CD4-positive, alpha-beta T cell treated with Interleukin-12 subunit alpha and Interleukin-12 subunit beta, for 1 hour (primary cell): ENCODE measurements around the gene COX17.

Source experiments
- DNase-seq: peaks from one replicate; pipeline ENCODE4 v3.0.0-alpha.2; 2020

The COX17 gene

DNA sequence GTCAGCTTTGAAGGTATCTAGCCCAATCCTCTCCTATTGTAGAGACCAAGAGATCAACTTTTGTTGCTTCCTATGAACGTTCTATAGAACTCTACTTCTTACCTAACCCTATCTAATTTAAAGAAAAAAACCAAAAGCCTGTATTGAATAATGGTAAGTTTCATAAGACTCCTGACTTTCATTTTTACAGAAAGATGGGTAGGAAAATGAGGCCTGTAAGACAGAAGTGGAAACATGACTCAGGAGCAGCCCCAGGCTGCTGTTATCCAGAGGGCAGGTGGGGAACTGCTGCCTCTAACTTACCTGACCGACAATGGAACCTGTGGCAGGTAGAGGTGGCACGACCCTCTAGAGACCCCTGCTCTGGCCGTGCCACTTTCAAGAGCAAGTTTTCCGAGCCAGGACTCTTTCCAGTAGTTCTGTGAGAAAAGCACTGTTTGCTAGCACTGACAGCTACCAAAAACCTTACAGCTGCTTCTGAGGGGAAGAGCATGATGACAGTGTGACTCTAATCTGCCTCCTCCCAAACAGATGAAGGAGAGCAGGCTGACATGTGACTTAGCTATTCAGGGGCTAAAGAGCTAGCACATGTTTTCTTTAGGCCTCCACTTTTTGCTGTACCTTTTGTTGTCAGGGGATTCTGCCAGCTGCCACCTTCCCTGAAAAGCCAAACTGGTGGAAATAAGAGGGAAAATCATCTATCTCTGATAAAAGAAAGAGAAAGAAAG lies 34.3 kb downstream of the COX17 start:
- no peak for DNase-seq

DNA sequence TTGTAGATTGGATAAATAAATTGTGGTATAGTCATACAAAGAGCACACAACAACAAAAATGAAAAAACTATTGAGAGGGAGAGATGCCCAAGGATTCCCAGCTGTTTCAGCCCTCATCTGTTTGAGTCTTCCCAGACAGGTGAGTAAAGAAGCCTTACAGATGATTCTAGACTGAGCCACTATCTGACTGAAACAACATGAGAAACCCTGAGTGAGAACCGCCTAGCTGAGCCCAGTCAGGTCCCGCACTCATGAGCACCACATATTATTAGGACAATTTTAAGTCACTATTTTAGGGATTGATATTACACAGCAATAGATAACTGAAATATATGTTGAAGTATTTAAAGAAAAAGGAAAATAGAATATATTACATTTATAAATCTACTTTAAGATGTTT lies 35.8 kb downstream of the COX17 start:
- no peak for DNase-seq

DNA sequence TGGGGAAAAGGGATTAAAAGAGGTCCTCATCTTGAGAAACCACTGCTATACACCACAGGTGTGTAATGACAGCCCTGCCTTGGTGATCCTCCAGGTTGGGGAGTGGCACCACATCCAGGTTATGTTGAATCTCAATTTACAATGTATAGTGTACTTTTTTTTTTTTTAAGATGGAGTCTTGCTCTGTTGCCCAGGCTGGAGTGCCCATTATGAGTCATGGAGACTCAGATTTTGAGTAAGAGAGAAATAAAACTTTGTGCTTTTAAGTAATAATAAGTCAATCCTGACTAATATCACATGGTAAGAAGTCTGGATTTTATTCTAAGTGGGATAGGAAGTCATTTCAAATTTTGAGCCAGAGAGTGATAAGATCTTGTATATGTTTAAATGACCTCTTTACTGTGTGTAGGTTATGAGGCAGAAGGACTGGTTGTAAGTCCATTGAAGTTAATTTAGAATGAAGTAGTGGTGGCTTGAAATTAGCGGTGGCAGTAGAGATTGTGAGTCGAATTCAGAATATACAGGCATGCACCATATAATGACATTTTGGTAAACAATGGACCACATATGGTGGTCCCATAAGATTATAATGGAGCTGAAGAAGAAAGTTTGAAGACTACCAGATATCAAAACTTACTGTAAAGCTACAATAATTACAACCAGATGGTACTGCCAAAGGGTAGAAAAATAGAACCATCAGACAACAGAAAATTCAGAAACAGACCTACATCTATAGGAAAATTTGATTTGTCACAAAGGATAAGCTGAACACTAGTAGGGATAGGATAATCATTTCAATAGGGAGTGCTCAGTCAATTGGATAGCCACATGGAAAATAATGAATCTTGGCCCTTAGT lies 37.5 kb downstream of the COX17 start:
- no peak for DNase-seq

- DNase-seq = no peak
Measured at GRCh38 chr3:119637679-119638477, 39.3 kb downstream of the COX17 start.

GRCh38 chr3:119636891-119637611 lies 40.2 kb downstream of the COX17 start:
- no peak for DNase-seq

- no peak for DNase-seq
Measured at GRCh38 chr3:119636249-119636648, 41.0 kb downstream of the COX17 start.

DNA sequence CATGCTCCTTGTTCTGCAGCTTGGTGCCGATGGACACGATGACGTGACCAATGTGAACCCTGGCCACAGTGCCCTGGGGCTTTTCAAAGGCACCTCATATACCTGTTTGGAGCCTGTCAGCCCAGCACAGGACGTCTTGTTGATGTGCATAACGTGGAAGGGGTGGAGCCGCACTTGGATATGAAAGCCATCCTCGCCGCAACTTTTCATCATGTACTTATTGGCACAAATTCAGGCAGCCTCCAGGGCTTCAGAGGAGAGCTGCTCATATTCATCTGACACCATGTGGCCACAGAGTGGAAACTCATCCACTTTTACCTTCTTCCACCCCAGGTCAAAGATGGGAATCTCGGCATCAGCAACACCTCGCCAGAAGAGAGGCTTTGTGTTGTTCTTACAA lies 41.5 kb downstream of the COX17 start:
- DNase-seq = no peak

GRCh38 chr3:119632829-119633228 lies 44.4 kb downstream of the COX17 start:
- DNase-seq = no peak

DNA sequence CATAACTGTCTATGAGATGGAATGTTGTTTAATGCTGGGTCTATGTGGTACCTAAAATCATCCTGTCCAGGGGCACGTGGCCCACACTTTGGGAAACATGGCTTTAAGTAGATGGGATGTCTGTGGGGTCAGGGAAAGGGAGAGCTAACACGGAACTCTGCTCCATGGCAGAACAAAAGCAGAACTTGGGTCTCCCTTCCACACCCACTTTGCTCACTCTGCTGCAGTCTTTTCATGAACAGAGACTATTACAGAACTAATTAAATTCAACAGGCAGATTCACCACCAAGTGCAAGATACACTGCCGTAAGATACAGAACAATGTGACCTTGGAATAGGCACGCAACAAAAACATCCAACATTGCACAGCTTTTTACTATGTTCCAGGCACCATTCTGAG lies 45.0 kb downstream of the COX17 start:
- no peak for DNase-seq

- no peak for DNase-seq
Measured at GRCh38 chr3:119631516-119631915, 45.7 kb downstream of the COX17 start.

DNA sequence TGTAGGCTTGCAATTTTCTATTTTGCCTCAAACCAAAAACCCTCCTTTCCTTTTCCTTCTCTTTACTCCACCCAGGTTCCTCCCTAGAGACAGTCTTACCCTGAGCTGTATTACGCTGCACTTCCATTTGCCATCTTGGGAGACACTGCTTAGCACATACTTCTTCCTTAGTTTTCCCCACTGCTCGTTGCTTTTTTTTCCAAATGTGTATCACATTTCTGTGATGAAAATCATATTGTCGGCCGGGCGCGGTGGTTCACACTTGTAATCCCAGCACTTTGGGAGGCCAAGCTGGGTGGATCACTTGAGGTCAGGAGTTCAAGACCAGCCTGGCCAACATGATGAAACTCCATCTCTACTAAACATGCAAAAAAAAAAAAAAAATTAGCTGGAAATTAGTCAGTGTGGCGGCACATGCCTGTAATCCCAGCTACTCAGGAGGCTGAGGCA lies 46.3 kb downstream of the COX17 start:
- no peak for DNase-seq

DNA sequence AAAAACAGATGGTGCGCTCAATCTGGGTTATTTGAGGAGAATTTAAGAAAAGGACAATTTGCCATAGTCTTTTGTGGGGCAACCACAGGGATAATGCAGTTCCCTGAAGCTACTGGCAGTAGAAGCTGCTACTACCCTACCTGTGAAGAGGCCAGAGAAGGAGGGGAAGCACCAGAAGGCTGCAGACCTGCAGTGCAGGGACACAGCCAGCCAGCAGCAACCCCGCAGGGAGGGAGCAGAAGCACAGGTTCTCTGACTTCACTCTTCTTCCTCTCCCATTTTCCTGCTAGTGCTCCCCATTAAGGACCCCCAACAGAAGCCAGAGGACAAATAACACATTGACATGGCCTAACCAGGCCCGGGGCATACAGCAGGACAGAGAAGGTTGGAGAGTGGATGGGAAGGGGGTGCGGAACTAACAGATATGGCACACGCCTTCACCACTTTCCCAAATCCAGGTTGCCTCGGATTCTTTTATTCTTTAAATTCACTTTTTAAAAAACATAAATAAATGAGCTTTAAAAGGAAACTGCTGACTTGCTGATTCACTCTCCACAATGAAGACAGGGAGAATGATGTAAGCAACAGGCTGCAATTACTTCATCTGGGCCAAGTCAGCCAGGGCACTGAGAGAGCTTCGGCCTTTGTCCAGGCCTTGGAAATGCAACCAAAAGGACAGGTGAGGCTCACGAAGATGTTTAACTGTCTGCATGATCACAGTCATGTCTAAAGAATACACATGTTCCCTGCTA lies 46.9 kb downstream of the COX17 start:
- DNase-seq = no peak

DNA sequence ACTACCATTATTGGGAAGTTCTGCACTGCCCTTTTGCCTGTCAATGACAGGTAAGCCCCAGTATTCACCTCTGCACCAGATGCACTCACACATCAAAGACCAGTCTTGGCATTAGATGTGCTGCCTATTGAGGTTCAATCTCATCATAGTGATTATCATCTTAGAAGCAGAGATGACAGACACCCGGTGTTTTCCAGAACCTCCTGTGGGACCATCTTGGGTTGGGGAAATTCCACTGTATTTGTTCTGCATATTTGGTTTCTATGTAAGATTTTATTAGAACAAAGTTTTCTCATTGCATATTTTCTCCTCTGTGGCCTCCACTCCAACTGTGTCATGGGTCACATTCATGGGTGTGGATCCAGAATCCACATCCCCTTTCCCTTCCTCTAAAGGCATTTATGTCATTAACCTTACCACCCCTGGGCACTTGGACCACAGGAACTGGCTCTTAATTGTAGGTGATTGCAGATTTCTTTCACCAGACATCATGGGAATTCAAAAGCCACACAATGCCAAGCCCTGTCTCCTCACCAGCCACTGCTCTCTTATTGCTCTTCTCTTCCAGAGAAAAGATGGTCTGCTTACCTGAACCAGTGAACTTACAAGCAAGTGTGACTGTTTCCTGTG lies 48.3 kb downstream of the COX17 start:
- DNase-seq = peak; percentile 29

DNA sequence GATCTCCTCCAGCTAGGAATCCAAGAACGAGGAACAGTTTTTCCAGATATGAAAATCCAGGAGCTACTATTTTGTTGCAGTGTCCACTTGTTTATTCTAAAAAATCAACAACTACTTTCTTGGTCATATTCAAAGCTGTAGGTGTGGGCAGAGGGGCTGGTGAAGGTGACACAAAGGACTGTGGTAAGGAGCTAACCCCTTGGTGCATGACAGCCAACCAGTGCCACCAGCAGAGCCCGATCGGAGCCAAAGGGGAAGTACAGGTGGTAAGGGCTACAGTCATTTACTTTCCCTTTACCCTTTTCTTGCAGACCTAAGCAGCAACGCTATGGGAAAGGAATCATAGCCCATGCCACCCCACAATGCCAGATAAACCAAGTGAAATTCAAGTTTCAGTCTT lies 48.8 kb downstream of the COX17 start:
- peak; percentile 30 for DNase-seq

DNA sequence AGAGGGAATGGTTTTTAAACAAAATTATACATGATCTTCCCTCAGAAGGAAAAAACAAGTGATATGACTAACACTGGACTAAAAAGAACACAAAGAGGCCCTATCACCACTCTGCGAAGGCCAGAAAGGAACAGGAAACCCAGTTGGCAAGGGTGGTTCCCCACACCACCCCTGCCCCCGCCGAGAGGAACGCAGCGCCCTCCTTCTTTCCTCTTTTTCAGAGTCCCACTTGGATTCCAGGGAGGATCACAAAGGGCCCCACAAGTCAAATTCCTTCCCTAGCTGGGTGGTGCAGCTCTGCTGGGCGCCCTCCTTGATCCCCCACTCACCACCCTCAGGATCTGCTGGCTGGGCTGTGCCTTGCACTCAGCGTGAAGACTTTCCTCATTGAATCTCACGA lies 49.7 kb downstream of the COX17 start:
- peak; percentile 29 for DNase-seq

DNA sequence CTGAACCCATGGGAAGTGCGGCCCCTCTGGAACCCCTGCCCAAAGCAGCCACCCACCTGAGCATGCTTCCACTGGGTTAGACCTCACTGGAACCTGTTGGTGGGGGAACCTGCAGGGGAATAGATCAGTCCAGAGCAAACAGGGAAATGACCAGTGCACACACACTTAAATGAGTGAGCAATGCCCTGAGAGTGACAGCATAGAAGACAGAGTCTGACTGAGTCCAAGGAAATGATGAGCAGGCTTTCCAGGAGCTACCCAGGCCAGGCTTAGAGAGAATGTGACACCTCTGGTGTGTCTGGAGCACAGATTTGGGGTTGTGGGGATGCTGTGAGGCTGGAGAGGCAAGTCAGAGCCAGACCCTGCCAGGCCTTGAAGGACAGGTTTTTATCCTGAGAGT lies 51.0 kb downstream of the COX17 start:
- no peak for DNase-seq

- DNase-seq = no peak
Measured at GRCh38 chr3:119625451-119626153, 51.6 kb downstream of the COX17 start.

GRCh38 chr3:119624002-119624720 lies 53.0 kb downstream of the COX17 start:
- no peak for DNase-seq

DNA sequence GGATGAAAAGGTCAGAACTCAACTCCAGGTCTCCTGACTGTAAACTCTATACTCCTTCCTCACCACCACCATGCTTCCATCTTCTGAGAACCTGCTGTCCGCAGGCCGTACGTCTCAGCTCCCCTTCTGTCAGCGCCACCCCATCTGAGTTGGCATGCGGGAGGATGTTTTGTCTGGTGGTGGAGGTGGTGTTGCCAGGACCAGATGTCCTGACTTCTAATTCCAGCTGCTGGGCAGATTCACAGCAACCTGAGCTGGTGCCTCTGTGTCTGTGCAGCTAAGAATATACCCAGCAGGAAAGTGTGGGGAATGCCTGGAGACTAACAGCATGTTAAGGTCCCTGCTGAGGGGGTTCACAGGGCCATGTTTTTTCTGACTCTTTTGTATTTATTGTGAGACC lies 56.3 kb downstream of the COX17 start:
- DNase-seq = no peak
